GM12878 (cell line): ENCODE measurements around the gene TMBIM6. TPM values are rescaled to one million over a fixed set of nuclear protein-coding genes. Genes with fewer than 3 reads are reported as not detected.
"Not testable (repeated sequence)": the region's sequence is repeated elsewhere in the genome, so short reads cannot be mapped to it uniquely, and the experiment has no call there.

Source experiments
- ATAC-seq: fragments of 200-7000 bp; cut with Tn5 transposase; 3 replicates; pipeline ENCODE4 v1.9.1; 2020; ENCODE audit warnings: mild to moderate bottlenecking, moderate library complexity
- BruUV-seq: library from RNA; stranded (reverse); fragments of 400-500 nt; replicated peaks from 2 replicates; lab custom pipeline; 2021; lab: Mats Ljungman, UMichigan
- CTCF ChIA-PET: fragments of 300-600 bp; sonication (Branson Sonifier 250); formaldehyde crosslinking; extraction: SDS; loops from one replicate; lab custom pipeline; 2021; ENCODE audit warnings: inconsistent platforms; lab: Yijun Ruan, JAX
- POLR2A ChIA-PET: fragments of 350-600 bp; formaldehyde crosslinking; extraction: SDS; loops from one replicate; lab custom pipeline; 2021; ENCODE audit warnings: inconsistent platforms; lab: Charles Lee
- RAD21 ChIA-PET: fragments of 300-600 bp; sonication (Branson Sonifier 250); formaldehyde crosslinking; loops from one replicate; lab custom pipeline; 2023; ENCODE audit warnings: antibody characterized with exemption; ENCODE audit not compliant: unreplicated experiment; lab: Charles Lee
- SMC1A ChIA-PET: fragments of 300-600 bp; sonication (Branson Sonifier 250); formaldehyde crosslinking; loops from one replicate; lab custom pipeline; 2023; ENCODE audit not compliant: unreplicated experiment, uncharacterized antibody; lab: Charles Lee
- DNase-seq: peaks from one replicate; pipeline ENCODE4 v3.0.0-alpha.2; 2011; ENCODE audit warnings: low read depth, low spot score
- FAIRE-seq: peaks from 3 replicates; lab custom pipeline; 2011; peaks lifted over from hg19 to GRCh38; lab: Jason Lieb, UNC
- H2AFZ ChIP-seq: 2 replicates; pipeline ENCODE4 v1.6.0; 2011; ENCODE audit warnings: low read depth, low read length, control low read depth; ENCODE audit not compliant: control insufficient read depth
- H3K27ac ChIP-seq: 2 replicates; pipeline ENCODE4 v1.5.1; 2011; ENCODE audit warnings: control low read depth; ENCODE audit not compliant: control insufficient read depth, insufficient read depth
- H3K27me3 ChIP-seq, 2 experiments: replicated peaks in 1 of 2; 2 replicates each; pipeline versions ENCODE4 v1.6.0 to v1.6.1; 2011; ENCODE audit warnings: low read length in 1 of 2; ENCODE audit not compliant: control insufficient read depth in 2 of 2, insufficient read depth in 2 of 2
- H3K36me3 ChIP-seq, 2 experiments: 2 replicates each; pipeline ENCODE4 v1.5.1; 2011; ENCODE audit warnings: low read length in 1 of 2; ENCODE audit not compliant: control insufficient read depth in 2 of 2, insufficient read depth in 2 of 2
- H3K4me1 ChIP-seq: 2 replicates; pipeline ENCODE4 v1.6.1; 2011; ENCODE audit warnings: mild to moderate bottlenecking, low read length, moderate library complexity, mixed read lengths; ENCODE audit not compliant: control insufficient read depth, insufficient read depth
- H3K4me2 ChIP-seq: 2 replicates; pipeline ENCODE4 v1.6.0; 2011; ENCODE audit warnings: control low read depth; ENCODE audit not compliant: control insufficient read depth, insufficient read depth
- H3K4me3 ChIP-seq: fragments of 200-600 bp; sonication (generic); 2 replicates; pipeline ENCODE4 v1.5.1; 2016
- H3K79me2 ChIP-seq: 2 replicates; pipeline ENCODE4 v1.6.0; 2011; ENCODE audit warnings: low read length; ENCODE audit not compliant: control insufficient read depth, insufficient read depth
- H3K9ac ChIP-seq: 2 replicates; pipeline ENCODE4 v1.8.0; 2011; ENCODE audit warnings: low read length, control low read depth, mixed read lengths; ENCODE audit not compliant: control insufficient read depth, insufficient read depth
- H3K9me3 ChIP-seq: replicated peaks from 3 replicates; pipeline ENCODE4 v1.5.1; 2011; ENCODE audit warnings: mild to moderate bottlenecking, low read length; ENCODE audit not compliant: control insufficient read depth, insufficient read depth
- H4K20me1 ChIP-seq: 2 replicates; pipeline ENCODE4 v1.6.0; 2011; ENCODE audit not compliant: control insufficient read depth, insufficient read depth
- CREM ChIP-seq: IDR thresholded peaks from 2 replicates; pipeline ENCODE4 v1.6.1; 2014; ENCODE audit warnings: antibody characterized with exemption, low read depth
- WGBS: methylation state at CpG from one replicate; pipeline ENCODE4 v1.1.6; 2016; ENCODE audit warnings: low lambda C conversion rate; ENCODE audit not compliant: insufficient replicate concordance, insufficient coverage; ENCODE audit errors: missing lambda C conversion rate; 5-methylcytosine and 5-hydroxymethylcytosine counted together
- in situ Hi-C: fragments of 300-500 bp; cut with MboI; formaldehyde crosslinking; loops from 9 replicates; pipeline ENCODE4 v1.14.3; 2018; ENCODE audit warnings: mixed read lengths
- intact Hi-C: fragments of 100-400 bp; cut with micrococcal nuclease; formaldehyde crosslinking; loops from one replicate; pipeline ENCODE4 v1.14.2; 2022; ENCODE audit not compliant: unreplicated experiment
- polyA plus RNA-seq, 11 experiments: library from polyadenylated mRNA; depleted of rRNA in 4 of 11; unstranded in 6 of 11; stranded (reverse) in 5 of 11; fragments of >200 nt; fragmentation: Nextera tagmentation in 4 of 11; fragmentation: Illumina TruSeq in 1 of 11; extraction: Ambion mirVana in 4 of 11; extraction: Trizol in 1 of 11; gene quantifications; 1 replicate in 1 of 11; 2 replicates in 10 of 11; pipeline versions ENCODE4 v1.2.1 to v1.2.3, GENCODE V29; 2011 to 2016; ENCODE audit warnings: inconsistent platforms in 2 of 11, missing spikeins in 2 of 11, low read depth in 1 of 11
- total RNA-seq, 4 experiments: library from RNA; depleted of rRNA in 3 of 4; stranded (reverse); fragments of >200 nt in 3 of 4; fragmentation: Illumina TruSeq in 1 of 4; extraction: Trizol in 1 of 4; gene quantifications; 2 replicates each; pipeline versions ENCODE4 v1.2.1 to v1.2.3, GENCODE V29; 2013 to 2021
- TF ChIP-seq, protein P1 (sequence below), 3 experiments: IDR thresholded peaks in 2 of 3; conservative IDR thresholded peaks in 1 of 3; 2 replicates each; pipeline ENCODE4 v1.5.1; 2011; ENCODE audit warnings: low read depth in 3 of 3, low read length in 3 of 3, mild to moderate bottlenecking in 3 of 3, control low read depth in 2 of 3, moderate library complexity in 2 of 3, inconsistent platforms in 1 of 3, mixed read lengths in 1 of 3; ENCODE audit not compliant: control insufficient read depth in 2 of 3, insufficient read depth in 1 of 3; ENCODE audit errors: extremely low read depth in 1 of 3

Gene TMBIM6
- total and polyA plus RNA-seq, 10 of the 15 experiments (the other 5 are each of a cell fraction or from before 2014, with no cell fraction given), result 224 to 1,192 (median 379) TPM

- H3K27ac ChIP-seq, result no peak overlapping the region
- ChIA-PET RAD21 (no interaction called here), CTCF (interaction anchor here (0.7 to 1.1 kb wide), 2 partner anchors 45 to 153 kb away, joined by 3 read pairs; no protein-coding TSS in a partner anchor), POLR2A (interaction anchor here (0.6 to 1.1 kb wide), 2 partner anchors 18 to 51 kb away, joined by 3 to 6 read pairs; no protein-coding TSS in a partner anchor), SMC1A (no interaction called here)
- H3K9me3 ChIP-seq, result no peaks in the 10 kb centered on the region
- intact Hi-C loops, result no loop called here
- DNase-seq (no peak), ATAC-seq (no peak), FAIRE-seq (no peak)
- H3K4me3 ChIP-seq, result no peak overlapping the region
- WGBS, result 57% methylated on average over 10 of the region's 10 CpGs
- in situ Hi-C loops, result no loop called here
- no peaks in the 10 kb centered on the region for H3K36me3 ChIP-seq
- H3K9ac ChIP-seq, result no peak overlapping the region
- no peak overlapping the region for H2AFZ ChIP-seq
- no peaks in the 10 kb centered on the region for H3K27me3 ChIP-seq
- no TSS peak for BruUV-seq
- TF ChIP-seq, protein P1, sequence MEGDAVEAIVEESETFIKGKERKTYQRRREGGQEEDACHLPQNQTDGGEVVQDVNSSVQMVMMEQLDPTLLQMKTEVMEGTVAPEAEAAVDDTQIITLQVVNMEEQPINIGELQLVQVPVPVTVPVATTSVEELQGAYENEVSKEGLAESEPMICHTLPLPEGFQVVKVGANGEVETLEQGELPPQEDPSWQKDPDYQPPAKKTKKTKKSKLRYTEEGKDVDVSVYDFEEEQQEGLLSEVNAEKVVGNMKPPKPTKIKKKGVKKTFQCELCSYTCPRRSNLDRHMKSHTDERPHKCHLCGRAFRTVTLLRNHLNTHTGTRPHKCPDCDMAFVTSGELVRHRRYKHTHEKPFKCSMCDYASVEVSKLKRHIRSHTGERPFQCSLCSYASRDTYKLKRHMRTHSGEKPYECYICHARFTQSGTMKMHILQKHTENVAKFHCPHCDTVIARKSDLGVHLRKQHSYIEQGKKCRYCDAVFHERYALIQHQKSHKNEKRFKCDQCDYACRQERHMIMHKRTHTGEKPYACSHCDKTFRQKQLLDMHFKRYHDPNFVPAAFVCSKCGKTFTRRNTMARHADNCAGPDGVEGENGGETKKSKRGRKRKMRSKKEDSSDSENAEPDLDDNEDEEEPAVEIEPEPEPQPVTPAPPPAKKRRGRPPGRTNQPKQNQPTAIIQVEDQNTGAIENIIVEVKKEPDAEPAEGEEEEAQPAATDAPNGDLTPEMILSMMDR (IDR thresholded peaks at IDR 0.05 in 2 of 3, conservative IDR thresholded peaks at IDR 0.05 in 1 of 3; ENCODE audit: control insufficient read depth in 2 of 3, extremely low read depth in 1 of 3, insufficient read depth in 1 of 3, low read depth in 3 of 3, low read length in 3 of 3), result 0 out of 6 replicates have a peak, but pooled peaks of 1 of the 3 experiments have one; percentile 2
- TF ChIP-seq CREM, result no peak
- no peaks in the 10 kb centered on the region for H3K79me2 ChIP-seq
- no peak overlapping the region for H3K4me2 ChIP-seq
- no peaks in the 10 kb centered on the region for H3K4me1 ChIP-seq
- H4K20me1 ChIP-seq, result no peaks in the 10 kb centered on the region
Observed at GRCh38 chr12:49733219-49734017, 7.9 kb upstream of the TMBIM6 start.

GRCh38 chr12:49734900-49735299, 6.5 kb upstream of the TMBIM6 start:
- H3K79me2 ChIP-seq, H2AFZ ChIP-seq, DNase-seq, H3K4me2 ChIP-seq, in situ Hi-C loops, H3K4me1 ChIP-seq, H3K27me3 ChIP-seq, RAD21 ChIA-PET, CTCF ChIA-PET, H3K9ac ChIP-seq, H4K20me1 ChIP-seq, ATAC-seq, BruUV-seq, FAIRE-seq, POLR2A ChIA-PET, H3K27ac ChIP-seq, intact Hi-C loops, H3K36me3 ChIP-seq, H3K9me3 ChIP-seq, H3K4me3 ChIP-seq: not testable (repeated sequence)
- WGBS, result 77% methylated on average over 7 of the region's 7 CpGs
- SMC1A ChIA-PET, result interaction anchor here (0.6 kb wide), 1 partner anchor 31 kb away, joined by 3 read pairs; no protein-coding TSS in a partner anchor

- H2AFZ ChIP-seq, H3K27ac ChIP-seq, intact Hi-C loops, in situ Hi-C loops, ATAC-seq, DNase-seq, FAIRE-seq, H3K4me3 ChIP-seq, H3K4me2 ChIP-seq, H3K36me3 ChIP-seq, H3K9me3 ChIP-seq, H3K9ac ChIP-seq, H3K27me3 ChIP-seq, BruUV-seq, H4K20me1 ChIP-seq, H3K4me1 ChIP-seq: not testable (repeated sequence)
- ChIA-PET POLR2A (interaction anchor here (1.3 kb wide), 1 partner anchor 49 kb away, joined by 3 read pairs; no protein-coding TSS in a partner anchor), CTCF (interaction anchor here (1.4 to 5.6 kb wide), 3 partner anchors 24 to 128 kb away, joined by 3 to 65 read pairs (median 46); partner anchors contain the start of gene BCDIN3D), RAD21 (interaction anchor here (1.3 to 1.5 kb wide), 2 partner anchors 24 to 39 kb away, joined by 3 read pairs; no protein-coding TSS in a partner anchor), SMC1A (interaction anchor here (1.2 to 1.8 kb wide), 3 partner anchors 10 to 40 kb away, joined by 3 to 5 read pairs (median 4); no protein-coding TSS in a partner anchor)
- WGBS, result 49% methylated on average over 5 of the region's 5 CpGs
- H3K79me2 ChIP-seq, result peaks cover 24% of the 10 kb centered on the region
Observed at GRCh38 chr12:49738721-49739120, 2.6 kb upstream of the TMBIM6 start.
